ENCODE data around the gene ADAMTSL1.

GRCh38 chr9:18910435-18910834, 436.5 kb downstream of the ADAMTSL1 start:
- TF ChIP-seq CTCF (IDR thresholded peaks at IDR 0.05) (no peak), EP300 (IDR thresholded peaks at IDR 0.05) (no peak)
